NCI-H446 (cell line): ENCODE measurements around the gene HES4.

Experiments
- DNase-seq, 2 experiments: peaks; one replicate each; lab custom pipeline; 2025; lab: John Stamatoyannopoulos, UW

The HES4 gene, protein sequence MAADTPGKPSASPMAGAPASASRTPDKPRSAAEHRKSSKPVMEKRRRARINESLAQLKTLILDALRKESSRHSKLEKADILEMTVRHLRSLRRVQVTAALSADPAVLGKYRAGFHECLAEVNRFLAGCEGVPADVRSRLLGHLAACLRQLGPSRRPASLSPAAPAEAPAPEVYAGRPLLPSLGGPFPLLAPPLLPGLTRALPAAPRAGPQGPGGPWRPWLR

DNA sequence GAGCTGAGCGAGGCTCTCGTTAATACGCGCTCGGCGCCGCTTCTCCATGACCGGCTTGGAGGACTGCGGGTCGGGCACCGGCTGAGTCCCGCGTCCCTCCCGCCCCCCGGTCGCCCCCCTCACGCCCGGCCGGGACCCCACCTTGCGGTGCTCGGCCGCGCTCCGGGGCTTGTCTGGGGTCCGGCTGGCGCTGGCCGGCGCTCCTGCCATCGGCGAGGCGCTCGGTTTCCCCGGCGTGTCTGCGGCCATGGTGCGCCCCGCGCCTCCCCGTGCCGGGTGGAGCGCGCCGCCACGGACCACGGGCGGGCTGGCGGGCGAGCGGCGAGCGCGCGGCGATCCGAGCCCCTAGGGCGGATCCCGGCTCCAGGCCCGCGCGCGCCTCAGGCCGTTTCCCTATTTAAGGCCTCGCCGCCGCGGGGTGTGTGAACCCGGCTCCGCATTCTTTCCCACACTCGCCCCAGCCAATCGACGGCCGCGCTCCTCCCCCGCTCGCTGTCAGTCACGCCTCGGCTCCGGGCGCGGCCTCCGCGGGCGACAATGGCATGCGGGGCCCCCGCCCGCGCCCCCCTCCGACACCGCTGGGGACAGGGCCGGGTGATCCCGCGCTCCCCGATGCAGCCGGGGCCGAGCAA, at the start of gene HES4:
Gene HES4, minus strand, starts transcription at position 373 of the 632 bp plus-strand sequence. Its CDS starts 124 bp downstream, at position 249.
- peak; percentile 82 to 97 for DNase-seq

DNA sequence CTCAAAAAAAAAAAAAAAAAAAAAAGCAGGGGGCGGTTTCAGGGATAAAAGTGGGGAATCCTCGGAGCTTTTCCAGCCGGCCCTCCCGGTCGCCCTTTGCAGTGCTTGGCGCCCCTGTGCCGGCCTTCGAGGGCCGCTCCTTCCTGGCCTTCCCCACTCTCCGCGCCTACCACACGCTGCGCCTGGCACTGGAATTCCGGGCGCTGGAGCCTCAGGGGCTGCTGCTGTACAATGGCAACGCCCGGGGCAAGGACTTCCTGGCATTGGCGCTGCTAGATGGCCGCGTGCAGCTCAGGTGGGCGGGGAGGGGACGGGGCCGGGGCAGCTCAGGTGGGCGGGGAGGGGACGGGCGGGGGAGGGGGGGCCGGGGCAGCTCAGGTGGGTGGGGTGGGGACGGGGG, 48.9 kb upstream of the HES4 start:
- DNase-seq = no peak

DNA sequence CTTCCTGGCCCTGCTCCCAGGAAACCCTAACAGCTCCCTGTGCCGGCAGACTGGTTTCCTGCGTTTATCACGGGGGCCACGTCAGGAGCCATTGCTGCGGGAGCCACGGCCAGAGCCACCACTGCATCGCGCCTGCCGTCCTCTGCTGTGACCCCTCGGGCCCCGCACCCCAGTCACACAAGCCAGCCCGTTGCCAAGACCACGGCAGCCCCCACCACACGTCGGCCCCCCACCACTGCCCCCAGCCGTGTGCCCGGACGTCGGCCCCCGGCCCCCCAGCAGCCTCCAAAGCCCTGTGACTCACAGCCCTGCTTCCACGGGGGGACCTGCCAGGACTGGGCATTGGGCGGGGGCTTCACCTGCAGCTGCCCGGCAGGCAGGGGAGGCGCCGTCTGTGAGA, 48.1 kb upstream of the HES4 start:
- no peak for DNase-seq

DNA sequence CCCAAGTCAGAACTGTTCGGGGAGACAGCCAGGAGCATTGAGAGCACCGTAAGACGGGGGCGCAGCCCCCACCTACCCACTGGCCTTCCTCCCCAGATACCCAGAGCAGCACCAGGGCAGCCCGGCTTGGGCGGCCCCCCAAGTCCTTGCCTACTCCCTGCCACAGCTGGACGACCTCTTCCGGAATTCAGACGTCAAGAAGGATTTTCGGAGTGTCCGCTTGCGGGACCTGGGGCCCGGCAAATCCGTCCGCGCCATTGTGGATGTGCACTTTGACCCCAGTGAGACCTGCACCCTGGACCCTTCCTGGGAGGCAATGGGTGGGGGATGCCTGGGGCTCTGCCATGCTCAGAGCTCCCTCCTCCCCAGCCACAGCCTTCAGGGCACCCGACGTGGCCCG, 47.5 kb upstream of the HES4 start:
- no peak for DNase-seq

DNA sequence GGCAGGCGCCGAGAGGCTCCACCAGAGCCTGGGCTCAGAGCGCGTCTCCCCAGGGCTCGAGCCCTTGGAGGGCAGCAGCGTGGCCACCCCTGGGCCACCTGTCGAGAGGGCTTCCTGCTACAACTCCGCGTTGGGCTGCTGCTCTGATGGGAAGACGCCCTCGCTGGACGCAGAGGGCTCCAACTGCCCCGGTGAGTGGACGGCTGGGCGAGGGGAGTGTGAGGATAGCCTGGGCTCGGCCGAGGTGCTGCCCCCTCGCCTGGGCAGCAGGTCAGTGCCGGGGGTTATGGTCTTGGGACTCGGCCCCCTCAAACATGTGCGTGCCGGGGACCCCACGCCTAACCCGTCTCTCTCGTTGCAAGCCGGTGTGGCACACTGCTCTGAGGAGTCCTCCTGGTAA, 46.9 kb upstream of the HES4 start:
- DNase-seq = no peak

DNA sequence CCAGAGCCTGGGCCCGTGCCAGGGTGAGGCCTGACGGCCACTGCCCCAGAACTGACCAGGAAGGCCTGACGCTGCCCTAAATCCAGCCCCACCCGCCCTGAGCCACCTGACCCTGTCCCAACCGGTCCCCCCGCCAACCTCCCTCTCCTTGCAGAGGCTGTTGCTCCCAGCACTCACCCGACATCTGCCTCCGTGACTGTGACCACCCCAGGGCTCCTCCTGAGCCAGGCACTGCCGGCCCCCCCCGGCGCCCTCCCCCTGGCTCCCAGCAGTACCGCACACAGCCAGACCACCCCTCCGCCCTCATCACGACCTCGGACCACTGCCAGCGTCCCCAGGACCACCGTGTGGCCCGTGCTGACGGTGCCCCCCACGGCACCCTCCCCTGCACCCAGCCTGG, 46.3 kb upstream of the HES4 start:
- no peak for DNase-seq

DNA sequence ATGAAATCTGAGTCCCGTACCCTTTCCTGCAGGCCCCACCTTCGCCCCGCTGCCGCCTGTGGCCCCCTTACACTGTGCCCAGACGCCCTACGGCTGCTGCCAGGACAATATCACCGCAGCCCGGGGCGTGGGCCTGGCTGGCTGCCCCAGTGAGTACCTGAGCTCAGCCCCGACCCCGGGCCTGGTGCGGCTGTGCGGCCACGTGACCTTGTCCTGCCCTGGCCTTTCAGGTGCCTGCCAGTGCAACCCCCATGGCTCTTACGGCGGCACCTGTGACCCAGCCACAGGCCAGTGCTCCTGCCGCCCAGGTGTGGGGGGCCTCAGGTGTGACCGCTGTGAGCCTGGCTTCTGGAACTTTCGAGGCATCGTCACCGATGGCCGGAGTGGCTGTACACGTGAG, 45.2 kb upstream of the HES4 start:
- DNase-seq = no peak

DNA sequence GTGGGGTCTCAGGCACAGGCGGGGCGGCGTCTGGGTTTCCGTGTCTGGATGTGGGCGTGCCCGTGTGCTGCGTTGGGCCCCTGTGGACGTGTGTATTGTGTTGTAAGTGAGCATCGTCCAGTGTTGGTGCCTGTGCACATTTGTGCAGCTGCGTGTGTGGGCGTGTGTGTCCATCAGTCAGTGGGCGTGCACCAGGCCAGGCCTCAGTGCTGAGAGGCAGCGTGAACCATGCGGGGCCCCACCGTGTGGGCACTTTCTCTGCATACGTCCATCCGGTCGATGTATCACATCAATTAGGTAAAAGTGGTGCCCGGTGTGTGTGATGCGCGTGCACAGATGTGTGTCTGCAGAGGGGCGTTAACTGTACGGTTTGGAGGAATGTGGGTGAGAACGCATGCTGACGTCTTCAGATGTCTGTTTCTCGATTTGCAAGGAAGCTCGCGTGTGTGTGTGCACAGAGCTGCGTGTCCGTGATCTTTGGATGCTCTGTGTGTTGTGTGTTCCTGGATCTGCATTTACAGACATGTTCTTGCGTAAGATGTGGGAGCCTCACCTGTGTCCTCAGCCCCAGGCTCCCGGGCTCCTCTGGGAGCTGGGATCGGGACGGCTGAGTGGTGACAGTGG, 44.7 kb upstream of the HES4 start:
- DNase-seq = no peak

DNA sequence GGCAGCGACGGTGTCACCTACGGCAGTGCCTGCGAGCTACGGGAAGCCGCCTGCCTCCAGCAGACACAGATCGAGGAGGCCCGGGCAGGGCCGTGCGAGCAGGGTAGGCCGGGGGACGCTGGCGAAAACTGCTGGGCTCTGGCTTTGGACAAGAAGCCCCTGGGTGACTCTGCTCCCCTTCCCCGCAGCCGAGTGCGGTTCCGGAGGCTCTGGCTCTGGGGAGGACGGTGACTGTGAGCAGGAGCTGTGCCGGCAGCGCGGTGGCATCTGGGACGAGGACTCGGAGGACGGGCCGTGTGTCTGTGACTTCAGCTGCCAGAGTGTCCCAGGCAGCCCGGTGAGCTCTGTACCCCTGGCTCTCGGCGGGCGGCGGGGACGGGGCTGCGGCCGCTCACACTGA, 44.0 kb upstream of the HES4 start:
- DNase-seq = no peak

DNA sequence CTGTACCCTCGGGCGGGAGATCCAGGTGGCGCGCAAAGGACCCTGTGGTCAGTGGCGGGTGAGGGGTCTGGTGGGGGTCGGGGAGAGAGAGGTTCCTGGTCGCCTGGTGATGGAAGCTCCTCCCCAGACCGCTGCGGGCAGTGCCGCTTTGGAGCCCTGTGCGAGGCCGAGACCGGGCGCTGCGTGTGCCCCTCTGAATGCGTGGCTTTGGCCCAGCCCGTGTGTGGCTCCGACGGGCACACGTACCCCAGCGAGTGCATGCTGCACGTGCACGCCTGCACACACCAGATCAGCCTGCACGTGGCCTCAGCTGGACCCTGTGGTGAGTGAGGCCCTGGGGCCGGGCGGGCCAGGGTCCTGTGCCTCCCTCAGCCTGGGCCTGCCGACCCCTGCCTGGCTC, 43.5 kb upstream of the HES4 start:
- no peak for DNase-seq

DNA sequence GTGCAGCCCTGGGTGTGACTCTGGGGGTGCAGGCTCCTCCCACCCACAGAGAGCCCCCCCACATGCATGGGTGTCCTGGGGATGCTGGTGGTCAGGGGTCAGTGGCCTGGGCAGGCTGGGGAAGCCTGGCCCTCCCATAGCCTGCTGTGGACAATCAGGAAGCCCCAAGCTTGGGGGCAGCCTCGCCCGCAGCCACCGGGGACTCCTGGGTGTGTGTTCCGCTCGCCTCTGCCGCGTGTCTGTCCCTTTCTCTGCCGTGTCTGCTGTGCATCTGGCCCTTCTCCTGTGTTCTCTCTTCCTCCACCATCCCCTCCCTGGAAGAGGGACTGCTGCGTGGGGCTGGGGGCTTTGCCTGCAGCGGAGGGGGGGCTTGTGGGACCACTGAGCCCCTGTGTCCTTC, 42.9 kb upstream of the HES4 start:
- no peak for DNase-seq

DNA sequence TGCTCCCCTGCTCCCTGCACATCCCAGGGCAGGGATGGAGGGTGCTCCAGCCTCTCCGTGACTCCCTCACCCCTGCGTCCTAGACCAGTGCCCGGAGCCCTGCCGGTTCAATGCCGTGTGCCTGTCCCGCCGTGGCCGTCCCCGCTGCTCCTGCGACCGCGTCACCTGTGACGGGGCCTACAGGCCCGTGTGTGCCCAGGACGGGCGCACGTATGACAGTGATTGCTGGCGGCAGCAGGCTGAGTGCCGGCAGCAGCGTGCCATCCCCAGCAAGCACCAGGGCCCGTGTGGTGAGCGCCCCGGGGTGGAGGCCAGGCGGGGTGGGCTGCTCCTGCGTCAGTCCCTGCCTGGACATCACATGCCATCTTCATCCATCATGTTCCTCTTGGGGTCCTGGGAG, 42.0 kb upstream of the HES4 start:
- no peak for DNase-seq

DNA sequence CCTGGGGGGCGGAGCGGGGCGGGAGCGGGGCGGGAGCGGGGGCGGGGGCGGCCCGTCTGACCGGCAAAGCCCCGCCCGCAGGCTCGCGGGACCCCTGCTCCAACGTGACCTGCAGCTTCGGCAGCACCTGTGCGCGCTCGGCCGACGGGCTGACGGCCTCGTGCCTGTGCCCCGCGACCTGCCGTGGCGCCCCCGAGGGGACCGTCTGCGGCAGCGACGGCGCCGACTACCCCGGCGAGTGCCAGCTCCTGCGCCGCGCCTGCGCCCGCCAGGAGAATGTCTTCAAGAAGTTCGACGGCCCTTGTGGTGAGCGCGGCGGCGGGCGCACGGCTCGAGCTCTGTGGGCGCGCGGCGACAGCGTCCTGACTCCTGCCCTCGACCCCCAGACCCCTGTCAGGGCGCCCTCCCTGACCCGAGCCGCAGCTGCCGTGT, 41.2 kb upstream of the HES4 start:
- DNase-seq = no peak

DNA sequence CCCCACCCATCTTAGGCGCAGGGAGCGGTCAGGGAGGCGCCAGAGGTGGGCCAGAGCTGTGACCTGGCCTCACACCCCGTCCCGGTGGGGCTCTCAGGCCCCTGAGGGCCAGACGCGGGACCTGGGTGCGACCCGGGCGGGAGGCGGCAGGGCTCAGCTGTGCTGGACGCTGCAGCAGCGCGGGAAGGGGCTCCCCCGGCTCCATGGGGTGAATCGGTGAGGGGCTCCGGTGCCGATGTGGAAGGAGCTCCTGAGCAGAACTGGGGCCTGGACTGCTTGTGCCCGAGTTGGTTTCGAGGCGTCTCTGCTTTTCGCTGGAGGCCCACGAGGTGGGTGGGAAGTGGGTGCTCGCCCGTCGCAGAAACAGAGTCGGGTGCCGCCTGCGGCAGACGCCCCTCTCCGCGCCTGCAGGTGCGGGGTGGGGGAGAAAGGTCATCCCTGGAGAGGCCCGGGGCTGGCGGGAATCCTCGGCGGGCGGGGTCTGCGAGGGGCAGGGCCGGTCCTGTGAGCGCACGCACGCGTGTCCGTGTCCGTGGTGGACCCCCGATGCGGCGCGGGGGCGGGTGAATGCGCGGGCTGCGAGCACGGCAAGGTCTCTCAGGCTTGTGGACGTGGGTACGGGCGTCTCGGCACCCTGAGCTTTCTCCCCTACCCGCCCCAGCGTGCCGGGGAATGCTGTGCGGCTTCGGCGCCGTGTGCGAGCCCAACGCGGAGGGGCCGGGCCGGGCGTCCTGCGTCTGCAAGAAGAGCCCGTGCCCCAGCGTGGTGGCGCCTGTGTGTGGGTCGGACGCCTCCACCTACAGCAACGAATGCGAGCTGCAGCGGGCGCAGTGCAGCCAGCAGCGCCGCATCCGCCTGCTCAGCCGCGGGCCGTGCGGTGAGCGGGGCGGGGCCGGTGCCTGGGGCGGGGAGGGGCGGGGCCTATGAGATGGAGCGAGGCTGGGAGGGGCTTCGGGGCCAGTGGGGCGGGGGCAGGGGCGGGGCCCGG, 40.4 kb upstream of the HES4 start:
- peak; percentile 28 to 74 for DNase-seq

DNA sequence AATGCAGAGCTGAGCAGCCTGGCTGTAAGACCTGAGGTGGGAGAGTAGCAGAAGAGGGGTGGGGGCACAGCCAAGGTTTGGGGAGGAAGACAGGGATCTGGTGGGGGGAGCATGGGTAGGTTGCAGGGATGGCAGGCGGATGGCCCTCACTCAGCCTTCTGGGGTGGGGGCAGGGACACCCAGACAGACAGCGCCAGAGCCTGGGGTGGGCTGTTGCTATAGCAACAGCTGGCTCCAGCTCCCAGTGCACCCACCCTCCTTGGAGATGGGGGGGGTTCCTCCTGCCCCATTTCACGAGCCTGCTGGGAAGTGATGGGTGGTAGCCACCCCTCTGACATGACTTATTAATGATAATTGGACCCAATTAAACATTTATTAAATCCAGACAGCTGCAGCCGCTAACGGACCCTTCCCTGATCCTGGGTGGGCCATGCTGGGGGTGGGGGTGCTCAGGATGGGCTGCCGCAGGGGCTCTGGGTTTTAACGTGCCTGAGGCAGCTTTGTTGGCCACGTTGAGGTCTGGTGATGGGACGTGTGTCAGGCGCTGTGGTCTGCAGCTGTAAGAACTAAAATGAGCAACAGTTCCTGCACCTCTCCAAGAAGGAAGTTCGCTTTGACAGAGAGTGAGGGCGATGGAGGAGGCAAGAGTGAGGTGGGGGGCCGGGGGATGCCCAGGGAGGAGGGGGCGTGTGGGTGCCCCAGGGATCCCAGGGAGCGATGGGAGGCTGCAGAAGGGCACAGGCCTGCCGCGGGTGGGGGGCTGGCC, 39.4 kb upstream of the HES4 start:
- DNase-seq = no peak

DNA sequence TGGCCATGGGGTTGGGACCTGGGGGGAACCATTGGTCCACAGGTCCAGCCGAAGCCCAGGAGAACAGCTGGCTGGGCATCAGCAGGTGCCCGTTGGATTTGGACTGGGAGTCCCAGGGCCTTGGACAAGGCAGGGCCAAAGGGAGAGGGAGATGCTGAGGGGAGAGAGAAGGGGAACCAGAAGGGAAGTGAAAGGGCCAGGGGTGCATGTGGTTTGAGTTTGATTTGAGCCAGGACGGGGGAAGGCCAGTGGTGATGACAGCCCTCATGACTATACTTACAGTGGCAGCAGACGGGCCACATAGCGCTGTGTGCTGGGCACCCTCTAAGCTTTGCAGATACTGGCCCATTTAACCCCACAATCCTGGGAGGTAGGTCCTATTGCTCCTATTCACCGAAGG, 38.8 kb upstream of the HES4 start:
- DNase-seq = no peak

DNA sequence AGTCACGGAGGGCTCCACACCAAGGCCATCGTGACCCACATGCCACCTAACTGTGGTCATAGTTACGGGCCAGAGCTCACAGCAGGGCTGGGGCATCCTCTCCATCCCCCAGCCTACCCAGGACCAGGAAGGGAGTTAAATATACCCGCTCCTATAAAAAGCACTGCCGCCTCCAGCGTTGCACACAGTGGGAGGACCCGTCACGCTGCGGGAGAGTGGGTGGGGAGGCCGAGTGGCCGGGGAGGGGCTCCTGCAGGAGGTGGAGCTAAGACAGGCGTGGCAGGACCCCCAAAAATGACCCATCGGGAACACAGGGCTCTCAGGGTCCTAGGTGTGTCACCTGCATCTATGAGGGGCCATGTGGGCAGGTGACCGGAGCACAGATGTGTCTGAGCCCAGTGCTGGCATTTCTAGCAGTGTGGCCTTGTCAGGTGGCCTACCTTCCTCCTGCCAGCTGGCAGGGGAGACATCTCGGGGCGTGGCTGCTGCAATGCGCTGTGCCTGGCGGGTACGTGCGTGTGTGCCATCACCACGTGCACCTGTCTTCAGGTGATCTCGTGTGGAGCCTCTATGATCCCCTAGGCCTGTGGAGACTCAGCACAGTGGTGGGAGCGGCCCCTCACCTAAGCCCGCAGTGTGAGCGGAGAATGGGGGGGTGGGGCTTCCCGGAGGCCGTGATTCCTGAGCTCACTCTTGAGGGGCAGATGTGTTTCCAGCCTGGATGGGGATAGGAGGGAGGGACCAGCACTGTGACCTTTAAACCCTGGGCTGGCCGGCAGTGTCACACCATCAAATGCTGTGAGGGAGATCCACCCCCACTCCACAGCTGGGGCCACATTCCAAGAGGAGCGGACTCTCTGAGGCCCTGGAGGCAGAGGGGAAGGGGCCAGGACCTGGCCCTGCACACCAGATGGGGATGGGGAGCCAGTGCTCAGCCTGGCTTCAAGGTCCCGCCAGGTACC, 37.8 kb upstream of the HES4 start:
- DNase-seq = no peak

DNA sequence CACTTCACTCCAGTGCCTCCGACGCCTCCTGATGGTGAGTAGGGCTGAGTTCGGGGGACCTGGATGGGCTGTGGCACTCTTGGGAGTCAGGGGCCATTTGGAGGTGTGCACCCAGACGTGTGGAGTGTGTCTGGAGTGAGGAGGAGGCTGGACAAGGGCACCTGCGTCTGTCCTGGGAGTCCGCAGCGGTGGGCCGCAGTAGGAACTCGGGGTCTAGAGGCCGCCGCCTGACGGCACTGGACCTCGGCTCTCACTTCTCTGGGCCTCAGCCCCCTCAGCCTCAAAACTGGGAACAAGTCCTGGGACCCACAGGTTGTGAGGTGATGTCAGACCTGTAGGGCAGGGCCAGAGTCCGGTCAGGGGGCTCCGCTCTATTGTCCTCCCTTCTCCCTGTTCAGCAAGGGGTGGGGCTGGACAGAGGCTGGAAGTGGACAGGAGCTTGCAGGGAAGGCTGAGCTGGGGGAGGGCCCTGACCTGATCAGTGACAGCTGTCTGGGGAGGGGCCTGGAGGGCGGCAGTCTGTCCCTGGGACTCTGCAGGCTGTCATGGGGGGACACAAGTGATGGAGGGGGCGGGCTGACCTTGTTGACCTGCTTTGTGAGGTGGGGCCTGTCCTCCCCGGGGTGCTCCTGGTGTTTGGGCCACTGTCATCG, 35.5 kb upstream of the HES4 start:
- no peak for DNase-seq

DNA sequence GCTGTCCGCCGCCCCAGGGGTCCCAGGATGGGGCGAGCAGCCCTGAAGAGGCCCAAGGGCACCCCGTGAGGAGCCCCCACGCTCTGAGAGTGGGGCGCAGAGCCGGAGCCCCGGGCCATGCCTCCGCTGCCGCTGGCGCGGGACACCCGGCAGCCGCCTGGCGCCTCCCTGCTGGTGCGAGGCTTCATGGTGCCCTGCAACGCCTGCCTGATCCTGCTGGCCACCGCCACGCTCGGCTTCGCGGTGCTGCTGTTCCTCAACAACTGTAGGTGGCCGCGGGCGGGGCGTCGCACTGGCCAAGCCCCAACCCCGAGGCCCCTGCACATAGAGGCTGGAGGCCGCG, 34.5 kb upstream of the HES4 start:
- no peak for DNase-seq
